Esophagus mucosa (tissue), 1 donor: ENCODE data around the gene PPFIA3. TPM values are rescaled to one million over a fixed set of nuclear protein-coding genes. Genes with fewer than 3 reads are reported as not detected.
"Not testable (repeated sequence)": the region's sequence is repeated elsewhere in the genome, so short reads cannot be mapped to it uniquely, and the experiment has no call there.

Experiments used
- ATAC-seq: fragments of 200-7000 bp; cut with Tn5 transposase; one replicate; pipeline ENCODE4 v1.9.1; 2020
- total RNA-seq: library from RNA; stranded (reverse); gene quantifications from one replicate; pipeline ENCODE4 v1.2.4, GENCODE V29; 2023
- donor health status: DM: yes; HTN: yes; CAD: no.

Gene PPFIA3
- total RNA-seq, 1 donor from 2014 or later = 9.2 TPM

- ATAC-seq = no peak
These were observed 15.8 kb upstream of the PPFIA3 start for GRCh38 chr19:49103331-49104085.

DNA sequence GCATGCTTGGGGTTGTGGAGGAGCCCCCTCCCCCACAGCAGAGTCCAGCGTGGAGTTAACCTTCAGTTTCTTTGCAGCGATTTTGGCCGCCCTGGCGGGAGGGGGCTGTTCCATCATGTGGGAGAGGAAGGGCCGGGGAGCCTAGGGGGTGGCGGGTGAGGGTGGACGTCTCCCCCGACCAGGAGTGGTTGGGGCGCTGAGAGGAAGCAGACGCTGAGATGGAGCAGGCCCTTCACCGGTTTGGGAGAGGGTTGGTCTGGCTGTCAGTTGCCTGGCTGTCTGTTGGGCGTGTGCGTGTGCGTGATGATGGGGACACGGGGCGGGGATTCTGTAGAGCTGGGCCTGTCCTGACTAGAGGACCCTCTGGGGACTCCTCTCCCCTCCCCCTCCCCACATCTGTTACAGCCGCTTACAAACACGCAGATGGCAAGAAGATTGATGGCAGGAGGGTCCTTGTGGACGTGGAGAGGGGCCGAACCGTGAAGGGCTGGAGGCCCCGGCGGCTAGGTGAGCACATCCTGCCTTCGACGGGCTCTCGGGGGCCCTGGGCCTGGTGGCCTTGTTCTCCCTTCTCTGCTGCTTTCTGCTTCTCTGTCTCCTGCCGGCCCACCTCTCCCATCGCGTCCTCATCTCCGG lies 15.0 kb upstream of the PPFIA3 start:
- ATAC-seq = no peak

DNA sequence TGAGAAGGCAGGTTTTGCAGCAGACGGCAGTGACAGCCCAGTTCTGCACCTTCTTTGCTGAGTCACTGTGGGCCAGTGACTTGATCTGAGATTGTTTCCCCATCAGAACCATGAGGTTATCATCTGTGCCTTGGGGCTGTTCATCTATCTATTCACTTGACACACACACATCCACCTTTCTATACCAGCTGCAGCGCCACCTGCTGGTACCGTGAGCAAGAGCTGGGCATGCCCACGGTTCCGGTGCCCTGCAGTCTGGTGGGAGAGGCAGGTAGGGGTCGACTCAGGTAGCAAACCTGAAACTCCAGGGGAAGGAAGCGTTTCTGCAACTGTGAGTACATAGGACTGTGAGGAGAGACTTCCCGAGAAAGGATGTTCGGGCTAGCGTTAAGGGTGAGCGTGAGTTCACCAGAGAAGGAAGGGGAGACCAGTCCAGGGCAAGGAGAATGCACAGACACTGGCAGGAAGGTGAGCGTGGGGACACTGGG lies 12.7 kb upstream of the PPFIA3 start:
- peak; percentile 42 for ATAC-seq

DNA sequence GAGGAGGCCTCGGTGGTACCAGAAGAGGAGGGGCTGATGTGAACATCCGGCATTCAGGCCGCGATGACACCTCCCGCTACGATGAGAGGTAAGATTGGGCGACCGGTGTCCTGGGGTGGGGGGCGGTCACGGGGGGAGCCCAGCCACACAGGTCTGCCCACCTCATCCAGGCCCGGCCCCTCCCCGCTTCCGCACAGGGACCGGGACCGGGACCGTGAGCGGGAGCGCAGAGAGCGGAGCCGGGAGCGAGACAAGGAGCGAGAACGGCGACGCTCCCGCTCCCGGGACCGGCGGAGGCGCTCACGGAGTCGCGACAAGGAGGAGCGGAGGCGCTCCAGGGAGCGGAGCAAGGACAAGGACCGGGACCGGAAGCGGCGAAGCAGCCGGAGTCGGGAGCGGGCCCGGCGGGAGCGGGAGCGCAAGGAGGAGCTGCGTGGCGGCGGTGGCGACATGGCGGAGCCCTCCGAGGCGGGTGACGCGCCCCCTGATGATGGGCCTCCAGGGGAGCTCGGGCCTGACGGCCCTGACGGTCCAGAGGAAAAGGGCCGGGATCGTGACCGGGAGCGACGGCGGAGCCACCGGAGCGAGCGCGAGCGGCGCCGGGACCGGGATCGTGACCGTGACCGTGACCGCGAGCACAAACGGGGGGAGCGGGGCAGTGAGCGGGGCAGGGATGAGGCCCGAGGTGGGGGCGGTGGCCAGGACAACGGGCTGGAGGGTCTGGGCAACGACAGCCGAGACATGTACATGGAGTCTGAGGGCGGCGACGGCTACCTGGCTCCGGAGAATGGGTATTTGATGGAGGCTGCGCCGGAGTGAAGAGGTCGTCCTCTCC lies 11.5 kb upstream of the PPFIA3 start:
- ATAC-seq = peak; percentile 30

GRCh38 chr19:49109051-49109450 lies 10.3 kb upstream of the PPFIA3 start:
- ATAC-seq = no peak

DNA sequence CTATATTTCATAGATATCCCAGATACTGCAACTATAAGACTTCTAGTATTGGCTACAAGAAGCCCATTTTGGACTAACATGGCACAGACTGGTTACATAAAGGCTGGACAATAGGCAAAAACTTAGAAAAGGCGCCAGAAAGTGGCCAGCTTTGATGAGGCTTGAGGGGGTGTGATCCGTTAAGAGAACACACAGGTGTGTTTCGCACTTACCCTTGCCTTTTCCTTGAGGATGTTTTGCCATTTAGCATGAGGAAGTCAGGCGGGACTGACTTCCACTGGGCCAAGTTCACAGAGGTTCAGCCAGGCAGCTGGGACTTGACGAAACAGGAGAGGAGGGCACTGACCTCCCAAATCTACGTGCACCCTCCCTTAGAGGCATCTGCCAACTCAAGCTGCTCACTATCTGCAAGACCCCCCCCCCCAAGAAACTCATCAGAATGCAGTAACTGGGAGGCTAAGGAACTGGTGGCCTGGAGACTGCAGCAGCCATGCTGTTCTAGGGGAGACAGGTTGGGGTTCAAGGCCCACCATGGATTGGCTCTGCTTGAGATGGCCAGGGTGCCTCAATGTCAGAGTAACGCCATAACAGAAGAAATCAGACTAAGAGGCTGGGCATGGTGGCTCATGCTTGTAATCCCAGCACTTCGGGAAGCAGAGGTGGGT lies 9.6 kb upstream of the PPFIA3 start:
- no peak for ATAC-seq

- ATAC-seq = no peak
These were observed 8.8 kb upstream of the PPFIA3 start for GRCh38 chr19:49110567-49110966.

- no peak for ATAC-seq
These were observed 7.9 kb upstream of the PPFIA3 start for GRCh38 chr19:49111218-49111998.

DNA sequence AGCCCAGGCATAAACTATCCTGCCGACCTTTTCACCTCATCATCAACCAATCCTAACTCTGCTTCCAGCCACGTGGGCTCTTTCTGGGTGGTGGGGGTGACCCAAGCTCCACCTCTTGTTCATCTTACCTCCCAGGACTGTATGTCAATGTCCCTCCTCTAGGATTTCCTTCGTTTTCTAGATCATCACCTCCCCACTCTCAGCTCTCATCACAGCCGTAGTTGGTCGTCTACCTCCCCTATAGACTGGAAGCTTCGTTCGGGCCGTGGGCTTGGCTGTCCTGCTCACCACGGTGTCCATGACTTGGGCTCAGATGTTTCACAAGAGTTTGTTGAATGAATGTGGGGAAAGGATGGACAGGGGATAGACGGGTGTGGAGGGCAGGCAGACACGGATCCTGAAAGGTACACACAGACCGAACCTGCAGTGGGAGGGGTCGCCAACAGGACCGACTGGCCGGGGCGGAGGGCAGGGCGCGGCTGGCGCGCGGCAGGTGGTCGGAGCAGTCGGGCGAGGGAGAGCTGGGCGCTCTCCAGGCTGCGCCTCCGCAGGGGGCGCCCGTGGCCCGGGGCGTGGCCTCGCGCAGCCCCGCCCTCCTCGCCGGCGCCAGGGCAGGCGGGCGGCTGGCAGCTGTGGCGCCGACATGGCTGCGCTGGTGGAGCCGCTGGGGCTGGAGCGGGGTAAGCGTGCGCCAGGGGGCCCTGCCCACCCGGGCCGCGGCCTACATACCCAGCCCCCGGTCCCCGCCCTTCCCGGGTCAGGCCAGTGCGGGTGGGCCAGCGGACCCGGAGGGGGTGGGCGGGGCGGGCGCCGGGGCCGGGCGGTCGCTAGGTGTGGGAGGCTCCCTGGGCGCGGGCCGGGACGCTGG lies 5.3 kb upstream of the PPFIA3 start, which contains the start of gene LIN7B:
Gene LIN7B (plus strand): TSS at position 609 of the 868 bp plus-strand sequence. CDS start 35 bp downstream, at position 644.
- peak; percentile 65 for ATAC-seq

DNA sequence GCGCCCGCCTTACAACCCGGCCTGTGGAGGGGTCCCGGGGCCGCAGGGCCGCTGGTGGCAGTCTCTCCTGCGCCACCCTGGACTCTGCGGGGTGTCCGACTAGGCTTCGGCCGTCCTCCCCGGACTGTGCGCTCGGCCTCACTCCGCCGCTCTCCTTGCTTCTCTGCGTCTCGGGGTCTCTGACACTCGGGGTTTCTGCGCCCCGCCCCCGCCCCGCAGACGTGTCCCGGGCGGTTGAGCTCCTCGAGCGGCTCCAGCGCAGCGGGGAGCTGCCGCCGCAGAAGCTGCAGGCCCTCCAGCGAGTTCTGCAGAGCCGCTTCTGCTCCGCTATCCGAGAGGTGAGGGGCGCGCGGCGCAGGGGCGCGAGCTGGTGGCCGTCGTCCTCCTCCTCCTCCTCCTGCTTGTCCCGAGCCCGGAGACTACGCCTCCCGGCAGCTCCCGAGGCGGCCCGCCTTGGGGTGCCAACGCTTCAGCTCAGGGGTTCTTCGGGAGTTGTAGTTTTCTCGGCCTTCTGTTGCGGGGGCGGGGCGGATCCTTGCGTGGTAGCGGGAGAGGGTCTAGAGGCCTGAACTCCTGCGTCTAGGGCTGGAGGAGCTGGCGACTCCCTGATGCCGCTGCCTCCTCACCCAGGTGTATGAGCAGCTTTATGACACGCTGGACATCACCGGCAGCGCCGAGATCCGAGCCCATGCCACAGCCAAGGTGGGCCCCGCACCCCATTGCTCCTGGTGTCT lies 4.5 kb upstream of the PPFIA3 start:
- no peak for ATAC-seq

- ATAC-seq = no peak
These were observed 2.8 kb upstream of the PPFIA3 start for GRCh38 chr19:49116544-49116943.

- ATAC-seq = no peak
These were observed 1.4 kb upstream of the PPFIA3 start for GRCh38 chr19:49117677-49118564.

DNA sequence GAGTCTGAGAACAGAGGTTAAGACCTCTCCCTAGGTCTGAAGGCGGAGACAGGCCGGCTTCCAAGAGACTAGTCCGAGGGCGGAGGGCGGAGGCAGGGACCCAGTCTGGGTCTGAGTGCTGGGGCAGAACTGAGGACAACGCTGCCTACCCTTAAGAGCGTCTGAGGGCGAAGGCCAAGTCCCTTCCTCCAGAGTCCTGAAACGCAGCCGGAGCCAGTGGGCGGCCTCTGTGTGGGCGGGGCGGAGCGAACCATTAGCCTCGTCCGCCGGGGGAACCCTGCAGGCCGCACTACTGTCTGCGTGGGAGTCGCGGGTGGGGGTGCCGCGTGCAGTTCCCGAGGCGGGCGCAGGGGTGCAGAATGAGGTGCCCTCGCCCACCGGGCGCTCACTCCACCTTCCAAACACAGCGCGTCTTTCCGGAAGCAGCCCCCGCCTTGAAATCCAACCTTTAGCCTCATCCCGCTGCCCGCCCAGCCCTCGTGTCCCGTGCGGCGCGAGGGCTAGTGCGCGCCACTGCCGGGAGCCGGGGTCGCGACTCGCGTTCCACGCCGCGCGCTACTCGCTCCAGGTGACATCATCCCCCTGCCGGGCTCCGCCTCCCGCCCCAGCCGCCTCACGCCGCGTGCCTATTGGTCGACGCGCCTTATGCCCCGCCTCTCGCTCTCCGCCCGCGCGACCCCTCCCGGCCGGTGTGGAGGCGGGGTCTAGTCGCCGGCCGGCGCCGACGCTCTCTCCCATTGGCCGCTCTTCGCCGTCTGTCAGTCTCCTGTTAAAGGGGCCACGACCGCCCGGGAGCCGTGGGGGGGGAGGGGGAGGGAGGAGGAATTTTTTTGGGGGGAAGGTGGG lies 556 bp upstream of the PPFIA3 start, which contains the start of gene C19orf73:
Gene C19orf73 (minus strand): TSS at position 579 of the 846 bp plus-strand sequence. CDS start 121 bp downstream, at position 458.
- ATAC-seq = peak; percentile 91

DNA sequence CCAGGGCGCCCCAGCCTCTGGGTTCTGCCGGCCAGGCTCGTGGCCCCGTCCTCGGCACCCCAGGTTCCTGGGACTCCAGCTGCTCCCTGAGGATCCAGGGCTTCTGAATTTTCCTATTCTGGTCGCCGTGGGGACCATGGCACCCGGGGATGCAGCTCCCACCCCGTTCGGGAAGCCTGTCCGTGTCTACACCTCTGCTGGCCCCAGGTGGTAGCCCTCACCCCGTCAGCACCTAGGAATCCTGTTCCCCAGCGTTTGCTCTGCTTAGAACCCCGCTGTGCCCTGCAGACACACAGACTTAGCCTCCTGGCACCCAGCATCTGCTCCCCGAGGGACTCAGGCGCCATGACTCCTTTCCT lies 960 bp downstream of the PPFIA3 start:
- ATAC-seq = no peak

DNA sequence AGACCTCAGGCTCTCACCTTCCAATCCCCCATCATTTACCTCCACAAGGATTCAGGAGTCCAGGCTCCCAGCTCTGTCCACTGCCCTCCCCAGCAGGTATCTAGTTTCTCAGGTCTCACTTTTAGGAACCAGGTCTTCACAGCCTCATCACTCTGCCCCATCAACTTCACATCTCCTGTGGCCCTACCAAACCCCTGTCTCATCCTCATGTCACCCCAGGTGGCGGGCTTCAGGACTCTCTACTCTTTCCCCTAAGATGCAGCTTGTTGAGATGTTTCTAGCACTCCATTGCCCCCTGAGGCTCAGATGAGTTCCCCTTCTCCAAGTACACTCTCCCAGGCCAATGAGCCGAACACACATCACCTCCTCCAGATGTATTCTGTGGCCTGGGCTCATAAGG lies 1.5 kb downstream of the PPFIA3 start:
- ATAC-seq = no peak

- not testable (repeated sequence) for ATAC-seq
These were observed 2.5 kb downstream of the PPFIA3 start for GRCh38 chr19:49121841-49122240.

DNA sequence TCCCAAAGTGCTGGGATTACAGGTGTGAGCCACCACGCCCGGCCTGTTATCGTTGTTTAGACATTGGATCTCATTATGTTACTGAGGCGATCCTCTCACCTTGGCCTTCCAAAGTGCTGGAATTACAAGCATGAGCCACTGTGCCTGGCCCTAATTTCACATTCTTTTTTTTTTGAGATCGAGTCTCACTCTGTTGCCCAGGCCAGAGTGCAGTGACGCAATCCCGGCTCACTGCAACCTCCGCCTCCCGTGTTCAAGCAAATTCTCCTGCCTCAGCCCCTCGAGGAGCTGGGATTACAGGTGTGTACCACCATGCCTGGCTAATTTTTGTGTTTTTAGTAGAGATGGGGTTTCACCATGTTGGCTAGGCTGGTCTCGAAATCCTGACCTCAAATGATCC lies 3.9 kb downstream of the PPFIA3 start:
- ATAC-seq = not testable (repeated sequence)
